Mucosa of rectum (tissue), 2 donors: ENCODE results near the gene KPNA6.

Experiments
- H3K27ac ChIP-seq, 2 donors: one replicate each; pipeline ENCODE4 v1.7.0; 2013; ENCODE audit warnings: inconsistent platforms in 2 of 2, low read depth in 2 of 2, low read length in 2 of 2
- H3K27me3 ChIP-seq, 2 donors: one replicate each; pipeline ENCODE4 v1.7.0; 2013; ENCODE audit warnings: low read length in 2 of 2; ENCODE audit not compliant: control insufficient read depth in 2 of 2, insufficient read depth in 2 of 2
- H3K36me3 ChIP-seq, 2 donors: one replicate each; pipeline ENCODE4 v1.7.0; 2013; ENCODE audit warnings: low read length in 2 of 2; ENCODE audit not compliant: control insufficient read depth in 2 of 2, insufficient read depth in 2 of 2
- H3K4me1 ChIP-seq, 2 donors: one replicate each; pipeline ENCODE4 v1.7.0; 2013; ENCODE audit warnings: low read length in 2 of 2, mild to moderate bottlenecking in 1 of 2; ENCODE audit not compliant: control insufficient read depth in 2 of 2, insufficient read depth in 2 of 2
- H3K4me3 ChIP-seq, 2 donors: one replicate each; pipeline ENCODE4 v1.7.0; 2013; ENCODE audit warnings: low read length in 2 of 2
- H3K9ac ChIP-seq, 2 donors: one replicate each; pipeline ENCODE4 v1.7.0; 2013; ENCODE audit warnings: low read length in 2 of 2, low read depth in 1 of 2, mild to moderate bottlenecking in 1 of 2
- H3K9me3 ChIP-seq, 2 donors: one replicate each; pipeline ENCODE4 v1.7.0; 2013; ENCODE audit warnings: low read length in 2 of 2; ENCODE audit not compliant: control insufficient read depth in 2 of 2
- donor health status: healthy.
- donor health status: Normal muscosa, but diverticular disease.

Gene KPNA6

GRCh38 chr1:32170991-32171390, 63.1 kb downstream of the KPNA6 start:
- H3K36me3 ChIP-seq, result peaks cover 46 to 71% of the 10 kb centered on the region in 2 donors
- H3K4me1 ChIP-seq, result no peaks in the 10 kb centered on the region
- no peaks in the 10 kb centered on the region for H3K27me3 ChIP-seq
- H3K4me3 ChIP-seq, result no peak overlapping the region
- no peaks in the 10 kb centered on the region for H3K9me3 ChIP-seq
- no peak overlapping the region for H3K9ac ChIP-seq
- no peak overlapping the region for H3K27ac ChIP-seq

- H3K36me3 ChIP-seq, result peaks cover 37 to 58% of the 10 kb centered on the region in 2 donors
These were observed 64.9 kb downstream of the KPNA6 start for GRCh38 chr1:32172621-32173245.

GRCh38 chr1:32178380-32179192, 70.7 kb downstream of the KPNA6 start:
- Histone ChIP-seq H3K4me1 (peaks cover 22 to 24% of the 10 kb centered on the region in 2 donors), H3K27me3 (no peaks in the 10 kb centered on the region)

More at GRCh38 chr1:32172621-32173245, 64.9 kb downstream of the KPNA6 start:
- Histone ChIP-seq H3K9ac (no peak overlapping the region), H3K9me3 (no peaks in the 10 kb centered on the region), H3K27me3 (no peaks in the 10 kb centered on the region), H3K4me1 (no peaks in the 10 kb centered on the region), H3K27ac (no peak overlapping the region), H3K4me3 (no peak overlapping the region)

GRCh38 chr1:32179193-32179442, 71.3 kb downstream of the KPNA6 start:
- H3K9ac ChIP-seq, result peak overlapping the region; percentile 74 to 86
- no peaks in the 10 kb centered on the region for H3K27me3 ChIP-seq
- H3K36me3 ChIP-seq, result peaks cover 10 to 15% of the 10 kb centered on the region in 2 donors

More at GRCh38 chr1:32178380-32179192, 70.7 kb downstream of the KPNA6 start:
- H3K9ac ChIP-seq, result peak overlapping the region in 1 of 2 donors; percentile 86
- peak overlapping the region; percentile 84 to 86 for H3K4me3 ChIP-seq
- no peaks in the 10 kb centered on the region for H3K9me3 ChIP-seq
- H3K27ac ChIP-seq, result peak overlapping the region; percentile 92 to 97
- H3K36me3 ChIP-seq, result peaks cover 8 to 16% of the 10 kb centered on the region in 2 donors

GRCh38 chr1:32179443-32180185, 71.8 kb downstream of the KPNA6 start, which contains the start of gene TXLNA:
TSS of gene TXLNA (plus strand) at chr1:32179675. CDS start at chr1:32180346, 671 bp downstream.
- Histone ChIP-seq H3K27me3 (no peaks in the 10 kb centered on the region), H3K27ac (peak within 1 kb of the TSS; percentile 92 to 97), H3K9ac (peak within 1 kb of the TSS; percentile 86 to 91), H3K4me3 (peak within 1 kb of the TSS; percentile 84 to 86), H3K36me3 (peaks cover 15 to 18% of the 10 kb centered on the region in 2 donors), H3K9me3 (no peaks in the 10 kb centered on the region), H3K4me1 (peaks cover 22 to 28% of the 10 kb centered on the region in 2 donors)

More at GRCh38 chr1:32179193-32179442, 71.3 kb downstream of the KPNA6 start:
- peaks cover 22 to 26% of the 10 kb centered on the region in 2 donors for H3K4me1 ChIP-seq
- H3K4me3 ChIP-seq, result peak overlapping the region; percentile 84 to 86
- H3K27ac ChIP-seq, result peak overlapping the region; percentile 92 to 97
- no peaks in the 10 kb centered on the region for H3K9me3 ChIP-seq

GRCh38 chr1:32180186-32181060, 72.6 kb downstream of the KPNA6 start:
- H3K36me3 ChIP-seq, result peaks cover 20 to 22% of the 10 kb centered on the region in 2 donors
- peaks cover 22 to 28% of the 10 kb centered on the region in 2 donors for H3K4me1 ChIP-seq
- peak overlapping the region; percentile 84 to 86 for H3K4me3 ChIP-seq
- peak overlapping the region; percentile 86 to 91 for H3K9ac ChIP-seq
- peak overlapping the region; percentile 92 to 97 for H3K27ac ChIP-seq
- H3K27me3 ChIP-seq, result no peaks in the 10 kb centered on the region
- H3K9me3 ChIP-seq, result no peaks in the 10 kb centered on the region

- Histone ChIP-seq H3K9ac (peak overlapping the region; percentile 86 to 91), H3K27ac (no peak overlapping the region), H3K4me3 (peak overlapping the region; percentile 84 to 86), H3K36me3 (peaks cover 22 to 24% of the 10 kb centered on the region in 2 donors), H3K4me1 (peaks cover 22 to 28% of the 10 kb centered on the region in 2 donors), H3K27me3 (no peaks in the 10 kb centered on the region), H3K9me3 (no peaks in the 10 kb centered on the region)
These were observed 73.2 kb downstream of the KPNA6 start for GRCh38 chr1:32181065-32181464.

- no peaks in the 10 kb centered on the region for H3K27me3 ChIP-seq
- H3K27ac ChIP-seq, result no peak overlapping the region
- H3K9me3 ChIP-seq, result no peaks in the 10 kb centered on the region
- peak overlapping the region; percentile 19 to 84 for H3K4me3 ChIP-seq
- H3K36me3 ChIP-seq, result peaks cover 24 to 29% of the 10 kb centered on the region in 2 donors
- peaks cover 22 to 28% of the 10 kb centered on the region in 2 donors for H3K4me1 ChIP-seq
- peak overlapping the region in 1 of 2 donors; percentile 10 for H3K9ac ChIP-seq
These were observed 73.7 kb downstream of the KPNA6 start for GRCh38 chr1:32181563-32181962.

- Histone ChIP-seq H3K4me3 (peak overlapping the region in 1 of 2 donors; percentile 20), H3K36me3 (peaks cover 24 to 32% of the 10 kb centered on the region in 2 donors), H3K27me3 (no peaks in the 10 kb centered on the region), H3K9ac (no peak overlapping the region), H3K4me1 (peaks cover 22 to 28% of the 10 kb centered on the region in 2 donors), H3K9me3 (no peaks in the 10 kb centered on the region), H3K27ac (no peak overlapping the region)
These were observed 74.2 kb downstream of the KPNA6 start for GRCh38 chr1:32182060-32182459.
